Endothelial cell of umbilical vein (primary cell): ENCODE results near the gene USP30. TPM values are rescaled to one million over a fixed set of nuclear protein-coding genes. Genes with fewer than 3 reads are reported as not detected.

Source experiments
- BruUV-seq: library from RNA; stranded (reverse); fragments of 400-500 nt; replicated peaks from 2 replicates; lab custom pipeline; 2021; lab: Mats Ljungman, UMichigan
- CTCF ChIA-PET: fragments of 300-600, 350-600 bp; sonication (Branson Sonifier 250); formaldehyde crosslinking; loops from one replicate; lab custom pipeline; 2021; ENCODE audit warnings: antibody characterized with exemption, inconsistent platforms; lab: Charles Lee
- POLR2A ChIA-PET: fragments of 300-600, 350-600 bp; sonication (Branson Sonifier 250); formaldehyde crosslinking; loops from one replicate; lab custom pipeline; 2021; ENCODE audit warnings: antibody characterized with exemption, inconsistent platforms; lab: Charles Lee
- DNase-seq: peaks from one replicate; pipeline ENCODE4 v3.0.0-alpha.2; 2011; ENCODE audit warnings: low read depth, low spot score
- FAIRE-seq: peaks from 2 replicates; lab custom pipeline; 2011; peaks lifted over from hg19 to GRCh38; lab: Jason Lieb, UNC
- H2AFZ ChIP-seq: 2 replicates; pipeline ENCODE4 v1.6.0; 2012; ENCODE audit warnings: low read depth, low read length, control low read depth, inconsistent platforms
- H3K27ac ChIP-seq: 2 replicates; pipeline ENCODE4 v1.5.1; 2011; ENCODE audit warnings: low read depth, mild to moderate bottlenecking, control low read depth, low read length, moderate library complexity; ENCODE audit not compliant: insufficient read depth
- H3K27me3 ChIP-seq, 2 experiments: 2 replicates each; pipeline versions ENCODE4 v1.6.0 to v1.6.1; 2011; ENCODE audit warnings: low read length in 2 of 2, mixed read lengths in 1 of 2; ENCODE audit not compliant: control insufficient read depth in 2 of 2, insufficient read depth in 2 of 2
- H3K36me3 ChIP-seq, 2 experiments: 2 replicates in 1 of 2; 3 replicates in 1 of 2; pipeline ENCODE4 v1.5.1; 2011; ENCODE audit warnings: low read length in 2 of 2, mild to moderate bottlenecking in 1 of 2, moderate library complexity in 1 of 2; ENCODE audit not compliant: control insufficient read depth in 2 of 2, insufficient read depth in 2 of 2; ENCODE audit errors: extremely low read depth in 1 of 2
- H3K4me1 ChIP-seq: 3 replicates; pipeline ENCODE4 v1.5.1; 2011; ENCODE audit warnings: mild to moderate bottlenecking, low read length; ENCODE audit not compliant: control insufficient read depth, insufficient read depth; ENCODE audit errors: extremely low read depth
- H3K4me2 ChIP-seq: 2 replicates; pipeline ENCODE4 v1.6.1; 2011; ENCODE audit warnings: low read length, control low read depth, mixed read lengths; ENCODE audit not compliant: insufficient read depth
- H3K4me3 ChIP-seq, 3 experiments: fragments of 200-600 bp in 1 of 3; sonication (generic), shearing (Covaris generic) in 1 of 3; replicated peaks in 1 of 3; 2 replicates each; pipeline ENCODE4 v1.5.1; 2011 to 2016; ENCODE audit warnings: control low read depth in 3 of 3, low read length in 3 of 3, mild to moderate bottlenecking in 2 of 3, inconsistent platforms in 1 of 3, low read depth in 1 of 3, moderate library complexity in 1 of 3; ENCODE audit not compliant: insufficient read depth in 1 of 3
- H3K79me2 ChIP-seq: 2 replicates; pipeline ENCODE4 v1.6.0; 2012; ENCODE audit warnings: low read length, inconsistent platforms; ENCODE audit not compliant: control insufficient read depth, insufficient read depth
- H3K9ac ChIP-seq: replicated peaks from 2 replicates; pipeline ENCODE3; 2011; ENCODE audit warnings: low read length, control low read depth; ENCODE audit not compliant: insufficient read depth; ENCODE audit errors: extremely low read depth
- H3K9me1 ChIP-seq: replicated peaks from 3 replicates; pipeline ENCODE4 v1.6.0; 2011; ENCODE audit warnings: mild to moderate bottlenecking, low read length; ENCODE audit not compliant: control insufficient read depth, insufficient read depth; ENCODE audit errors: extremely low read depth
- H3K9me3 ChIP-seq: replicated peaks from 2 replicates; pipeline ENCODE4 v1.5.1; 2012; ENCODE audit warnings: low read length, inconsistent platforms; ENCODE audit not compliant: control insufficient read depth, insufficient read depth
- H4K20me1 ChIP-seq: replicated peaks from 2 replicates; pipeline ENCODE3; 2011; ENCODE audit warnings: mild to moderate bottlenecking, low read length; ENCODE audit not compliant: control insufficient read depth, insufficient read depth; ENCODE audit errors: extremely low read depth
- EZH2 ChIP-seq: IDR thresholded peaks from 2 replicates; pipeline ENCODE4 v1.6.1; 2012; ENCODE audit warnings: borderline replicate concordance, low read depth, mild to moderate bottlenecking, moderate library complexity, low read length, inconsistent platforms; ENCODE audit not compliant: severe bottlenecking
- FOS ChIP-seq: IDR thresholded peaks from 2 replicates; pipeline ENCODE4 v1.6.1; 2011; ENCODE audit warnings: mild to moderate bottlenecking, low read length, moderate library complexity, borderline replicate concordance; ENCODE audit not compliant: insufficient read depth
- GATA2 ChIP-seq: IDR thresholded peaks from 2 replicates; pipeline ENCODE4 v1.7.0; 2011; ENCODE audit warnings: low read depth, mild to moderate bottlenecking, moderate library complexity, mixed read lengths, low read length; ENCODE audit not compliant: insufficient read length, insufficient read depth
- JUN ChIP-seq: IDR thresholded peaks from 2 replicates; pipeline ENCODE4 v1.6.1; 2011; ENCODE audit warnings: borderline replicate concordance, low read depth; ENCODE audit not compliant: insufficient read length, insufficient read depth
- MYC ChIP-seq: IDR thresholded peaks from one replicate; pipeline ENCODE4 v1.6.1; 2011; ENCODE audit warnings: mild to moderate bottlenecking, low read depth, low read length
- POLR2A ChIP-seq: IDR thresholded peaks from 2 replicates; pipeline ENCODE4 v1.6.1; 2012; ENCODE audit warnings: low read depth, mild to moderate bottlenecking, control low read depth, low read length
- POLR2AphosphoS5 ChIP-seq: IDR thresholded peaks from 2 replicates; pipeline ENCODE4 v1.6.1; 2012; ENCODE audit warnings: low read depth, mild to moderate bottlenecking, control low read depth, low read length, moderate library complexity; ENCODE audit not compliant: insufficient read depth
- dilution Hi-C: fragments of 300-500 bp; cut with MboI; formaldehyde crosslinking; loops from one replicate; pipeline ENCODE4 v1.15.0; 2019; ENCODE audit warnings: low sequenced_read_pairs; ENCODE audit not compliant: extremely low pct_ligation_motif_present
- intact Hi-C: fragments of 100-400 bp; cut with micrococcal nuclease; formaldehyde crosslinking; loops from one replicate; pipeline ENCODE4 v1.10.0; 2022
- polyA plus RNA-seq, 4 experiments: library from polyadenylated mRNA; depleted of rRNA in 3 of 4; stranded (reverse) in 3 of 4; unstranded in 1 of 4; fragments of >200 nt; gene quantifications; 2 replicates each; pipeline versions ENCODE4 v1.2.1 to v1.2.3, GENCODE V29; 2011 to 2012; ENCODE audit warnings: missing spikeins in 1 of 4
- total RNA-seq: library from RNA; stranded (reverse); gene quantifications from 2 replicates; pipeline ENCODE4 v1.2.3, GENCODE V29; 2021
- TF ChIP-seq, protein P1 (sequence below): IDR thresholded peaks from 2 replicates; pipeline ENCODE4 v1.6.1; 2011; ENCODE audit not compliant: insufficient read depth, insufficient read length
- TF ChIP-seq, protein P2 (sequence below), 2 donors: IDR thresholded peaks; 1 replicate in 1 of 2; 2 replicates in 1 of 2; pipeline ENCODE4 v1.5.1; 2011; ENCODE audit warnings: low read length in 2 of 2, mild to moderate bottlenecking in 2 of 2, moderate library complexity in 2 of 2, control low read depth in 1 of 2, inconsistent platforms in 1 of 2, low read depth in 1 of 2; ENCODE audit not compliant: insufficient read depth in 1 of 2; ENCODE audit errors: extremely low read depth in 1 of 2

Gene USP30
- total and polyA plus RNA-seq, 2 donors (not counting 3 experiments of a cell fraction or from before 2014, with no cell fraction given): 14.2 to 24.3 TPM

DNA sequence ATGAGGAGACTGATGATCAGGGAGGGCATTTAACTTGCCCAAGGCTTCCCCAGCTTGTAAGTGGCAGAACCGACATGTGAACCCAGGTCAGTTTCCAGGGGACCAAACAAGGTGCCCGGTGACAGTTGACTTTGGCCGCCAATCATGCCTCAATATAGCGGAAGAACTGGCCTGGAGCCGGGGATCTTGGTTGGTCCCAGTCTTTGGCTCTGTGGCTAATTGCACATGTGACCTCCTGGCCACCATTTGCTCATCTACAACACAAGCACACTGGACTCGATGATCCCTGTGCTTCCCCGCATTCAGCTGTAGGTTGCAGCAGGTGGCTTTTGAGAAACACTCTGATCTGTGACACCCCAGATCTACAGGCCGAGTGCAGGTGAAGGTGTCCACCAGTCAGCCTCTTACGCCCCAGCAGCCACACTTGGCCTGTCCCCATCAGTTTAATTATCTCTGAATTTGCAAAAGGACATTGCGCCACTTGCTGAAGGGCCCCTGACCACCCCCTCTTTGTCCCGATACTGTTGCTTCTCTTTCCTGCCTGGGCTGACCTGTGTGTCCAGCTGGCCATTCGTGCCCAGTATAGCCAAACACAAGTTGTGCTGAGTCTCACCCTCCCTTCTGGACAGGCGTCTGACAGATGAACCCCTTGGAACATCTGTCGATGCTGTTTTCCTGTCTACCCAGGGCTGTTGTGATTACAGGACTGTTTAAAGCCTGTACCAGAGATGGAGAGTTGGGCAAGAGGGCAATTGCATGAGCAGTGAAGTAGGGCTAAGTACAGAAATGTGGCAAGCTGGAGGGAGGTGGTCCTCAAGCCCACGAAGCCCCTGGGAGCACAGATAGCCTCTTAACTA is 78.1 kb downstream of the USP30 start:
- Histone ChIP-seq H3K9ac (no peak overlapping the region), H2AFZ (no peak overlapping the region), H3K27ac (no peak overlapping the region), H3K4me3 (no peak overlapping the region), H4K20me1 (no peaks in the 10 kb centered on the region), H3K27me3 (no peaks in the 10 kb centered on the region), H3K4me2 (no peak overlapping the region), H3K9me1 (no peaks in the 10 kb centered on the region), H3K36me3 (no peaks in the 10 kb centered on the region), H3K9me3 (no peaks in the 10 kb centered on the region), H3K4me1 (no peaks in the 10 kb centered on the region), H3K79me2 (no peaks in the 10 kb centered on the region)
- intact Hi-C loops: no loop called here
- no TSS peak for BruUV-seq
- FAIRE-seq (no peak), DNase-seq (no peak)
- ChIA-PET CTCF (interaction anchor here (2.0 kb wide), 1 partner anchor 255 kb away, joined by 5 read pairs; no protein-coding TSS in a partner anchor), POLR2A (no interaction called here)
- TF ChIP-seq, protein P1, sequence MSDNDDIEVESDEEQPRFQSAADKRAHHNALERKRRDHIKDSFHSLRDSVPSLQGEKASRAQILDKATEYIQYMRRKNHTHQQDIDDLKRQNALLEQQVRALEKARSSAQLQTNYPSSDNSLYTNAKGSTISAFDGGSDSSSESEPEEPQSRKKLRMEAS: no peak
- TF ChIP-seq FOS: no peak
- TF ChIP-seq, protein P2, sequence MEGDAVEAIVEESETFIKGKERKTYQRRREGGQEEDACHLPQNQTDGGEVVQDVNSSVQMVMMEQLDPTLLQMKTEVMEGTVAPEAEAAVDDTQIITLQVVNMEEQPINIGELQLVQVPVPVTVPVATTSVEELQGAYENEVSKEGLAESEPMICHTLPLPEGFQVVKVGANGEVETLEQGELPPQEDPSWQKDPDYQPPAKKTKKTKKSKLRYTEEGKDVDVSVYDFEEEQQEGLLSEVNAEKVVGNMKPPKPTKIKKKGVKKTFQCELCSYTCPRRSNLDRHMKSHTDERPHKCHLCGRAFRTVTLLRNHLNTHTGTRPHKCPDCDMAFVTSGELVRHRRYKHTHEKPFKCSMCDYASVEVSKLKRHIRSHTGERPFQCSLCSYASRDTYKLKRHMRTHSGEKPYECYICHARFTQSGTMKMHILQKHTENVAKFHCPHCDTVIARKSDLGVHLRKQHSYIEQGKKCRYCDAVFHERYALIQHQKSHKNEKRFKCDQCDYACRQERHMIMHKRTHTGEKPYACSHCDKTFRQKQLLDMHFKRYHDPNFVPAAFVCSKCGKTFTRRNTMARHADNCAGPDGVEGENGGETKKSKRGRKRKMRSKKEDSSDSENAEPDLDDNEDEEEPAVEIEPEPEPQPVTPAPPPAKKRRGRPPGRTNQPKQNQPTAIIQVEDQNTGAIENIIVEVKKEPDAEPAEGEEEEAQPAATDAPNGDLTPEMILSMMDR (IDR thresholded peaks at IDR 0.05; ENCODE audit: extremely low read depth in 1 of 2, insufficient read depth in 1 of 2, low read depth in 1 of 2, low read length in 2 of 2): no peak
- no peak for TF ChIP-seq GATA2
- TF ChIP-seq MYC: no peak
- no peak for TF ChIP-seq POLR2AphosphoS5
- TF ChIP-seq POLR2A: no peak
- no peak for TF ChIP-seq JUN
- TF ChIP-seq EZH2: no peak
- dilution Hi-C loops: no loop called here
